ENCODE data around the gene ZNF385B.

Gene ZNF385B

GRCh38 chr2:179446476-179447141 lies 414.8 kb downstream of the ZNF385B start:
- no peak for DNase-seq (ENCODE audit: low read depth)
- TF ChIP-seq MYC (IDR thresholded peaks at IDR 0.05; ENCODE audit: low read depth, low read length): no peak
- TF ChIP-seq POLR2A (IDR thresholded peaks at IDR 0.05; ENCODE audit: extremely low read depth, insufficient read length): no peak
- TF ChIP-seq CTCF (IDR thresholded peaks at IDR 0.05; ENCODE audit: low read depth, low read length): no peak
- TF ChIP-seq, protein P1, sequence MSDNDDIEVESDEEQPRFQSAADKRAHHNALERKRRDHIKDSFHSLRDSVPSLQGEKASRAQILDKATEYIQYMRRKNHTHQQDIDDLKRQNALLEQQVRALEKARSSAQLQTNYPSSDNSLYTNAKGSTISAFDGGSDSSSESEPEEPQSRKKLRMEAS (IDR thresholded peaks at IDR 0.05; ENCODE audit: low read depth, low read length): no peak
- no peak overlapping the region for H3K4me3 ChIP-seq (ENCODE audit: low read depth, low read length)

DNA sequence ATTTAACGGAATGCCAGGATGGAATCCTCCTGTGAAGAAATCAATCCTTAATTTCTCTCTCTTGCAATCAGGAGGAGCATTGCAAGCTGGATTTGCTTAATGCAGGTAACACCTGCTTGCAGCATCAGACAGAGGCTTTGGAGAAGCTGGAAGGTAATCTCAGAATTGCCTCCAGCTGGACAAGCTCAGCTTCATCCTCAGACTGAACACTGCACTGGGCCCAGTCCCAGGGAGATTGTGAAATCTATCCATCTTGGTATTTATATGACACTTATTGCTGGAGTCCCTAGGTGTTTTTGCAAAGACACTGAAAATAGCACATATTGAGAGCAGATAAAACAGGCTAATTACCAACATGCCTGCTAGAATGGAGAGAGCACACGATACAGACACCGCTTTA lies 417.4 kb downstream of the ZNF385B start:
- TF ChIP-seq CTCF (IDR thresholded peaks at IDR 0.05; ENCODE audit: low read depth, low read length): no peak
- no peak for TF ChIP-seq MYC (IDR thresholded peaks at IDR 0.05; ENCODE audit: low read depth, low read length)
- TF ChIP-seq, protein P1 (IDR thresholded peaks at IDR 0.05; ENCODE audit: low read depth, low read length): no peak
- no peak for TF ChIP-seq POLR2A (IDR thresholded peaks at IDR 0.05; ENCODE audit: extremely low read depth, insufficient read length)
- H3K4me3 ChIP-seq (ENCODE audit: low read depth, low read length): no peak overlapping the region

GRCh38 chr2:179443180-179443579 lies 418.2 kb downstream of the ZNF385B start:
- TF ChIP-seq MYC (IDR thresholded peaks at IDR 0.05; ENCODE audit: low read depth, low read length) (no peak), POLR2A (IDR thresholded peaks at IDR 0.05; ENCODE audit: extremely low read depth, insufficient read length) (no peak), CTCF (IDR thresholded peaks at IDR 0.05; ENCODE audit: low read depth, low read length) (no peak)
- TF ChIP-seq, protein P1 (IDR thresholded peaks at IDR 0.05; ENCODE audit: low read depth, low read length): no peak
- H3K4me3 ChIP-seq (ENCODE audit: low read depth, low read length): no peak overlapping the region
- DNase-seq (ENCODE audit: low read depth): peak; percentile 3

More for the DNA sequence above, 417.4 kb downstream of the ZNF385B start:
- no peak for DNase-seq (ENCODE audit: low read depth)

DNA sequence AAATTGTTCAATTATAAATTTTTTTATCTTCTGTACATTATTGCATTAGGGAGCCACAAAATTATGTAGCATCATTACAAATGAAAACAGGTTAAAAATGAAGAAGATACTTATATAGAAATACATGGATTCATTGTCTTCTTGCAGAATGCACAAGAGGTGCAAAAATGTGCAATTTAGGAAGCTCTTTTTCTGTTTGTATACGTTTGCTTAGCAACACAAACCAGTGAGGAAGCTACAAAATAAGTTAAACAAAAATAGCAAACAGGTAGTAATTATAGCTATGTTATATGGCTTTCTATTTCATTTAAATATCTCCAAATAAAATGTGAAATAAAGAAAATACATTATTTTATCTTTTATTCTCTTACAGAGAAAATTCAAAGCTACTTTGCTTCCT lies 419.2 kb downstream of the ZNF385B start:
- TF ChIP-seq CTCF (IDR thresholded peaks at IDR 0.05; ENCODE audit: low read depth, low read length): no peak
- no peak for TF ChIP-seq MYC (IDR thresholded peaks at IDR 0.05; ENCODE audit: low read depth, low read length)
- TF ChIP-seq, protein P1 (IDR thresholded peaks at IDR 0.05; ENCODE audit: low read depth, low read length): no peak
- no peak for TF ChIP-seq POLR2A (IDR thresholded peaks at IDR 0.05; ENCODE audit: extremely low read depth, insufficient read length)

GRCh38 chr2:179441551-179441950 lies 419.9 kb downstream of the ZNF385B start:
- TF ChIP-seq, protein P1 (IDR thresholded peaks at IDR 0.05; ENCODE audit: low read depth, low read length): no peak
- TF ChIP-seq CTCF (IDR thresholded peaks at IDR 0.05; ENCODE audit: low read depth, low read length) (no peak), POLR2A (IDR thresholded peaks at IDR 0.05; ENCODE audit: extremely low read depth, insufficient read length) (no peak), MYC (IDR thresholded peaks at IDR 0.05; ENCODE audit: low read depth, low read length) (no peak)
- no peak overlapping the region for H3K4me3 ChIP-seq (ENCODE audit: low read depth, low read length)
- DNase-seq (ENCODE audit: low read depth): no peak

More for the DNA sequence above, 419.2 kb downstream of the ZNF385B start:
- DNase-seq (ENCODE audit: low read depth): no peak
- H3K4me3 ChIP-seq (ENCODE audit: low read depth, low read length): no peak overlapping the region

Data from NB4 (cell line).